K562 (cell line): ENCODE measurements around the gene CD38. TPM values are rescaled to one million over a fixed set of nuclear protein-coding genes. Genes with fewer than 3 reads are reported as not detected.

Experiments used
- ATAC-seq: fragments of 200-7000 bp; cut with Tn5 transposase; 3 replicates; pipeline ENCODE4 v1.9.1; 2020; ENCODE audit warnings: moderate library complexity
- BruUV-seq: library from RNA; stranded (reverse); fragments of 400-500 nt; replicated peaks from 2 replicates; lab custom pipeline; 2021; lab: Mats Ljungman, UMichigan
- CTCF ChIA-PET: fragments of 300-600 bp; formaldehyde crosslinking; extraction: SDS; loops from one replicate; lab custom pipeline; 2021; ENCODE audit warnings: low intra/inter-chr PET ratio; lab: Yijun Ruan, JAX
- POLR2A ChIA-PET: fragments of 300-600, 350-650 bp; sonication (Branson Sonifier 250); formaldehyde crosslinking; extraction: SDS; loops from one replicate; lab custom pipeline; 2021; ENCODE audit warnings: antibody characterized with exemption, inconsistent platforms; lab: Yijun Ruan, JAX
- DNase-seq, 4 experiments: peaks; one replicate each; pipeline versions ENCODE4 v3.0.0 to v3.0.0-alpha.2; 2011 to 2018; ENCODE audit warnings: low spot score in 3 of 4, mixed read lengths in 3 of 4; ENCODE audit errors: extremely low read depth in 1 of 4
- FAIRE-seq: peaks from 2 replicates; lab custom pipeline; 2011; peaks lifted over from hg19 to GRCh38; lab: Jason Lieb, UNC
- H2AFZ ChIP-seq: 2 replicates; pipeline ENCODE4 v1.6.0; 2011; ENCODE audit warnings: low read depth, low read length, control low read depth, inconsistent platforms
- H3K27ac ChIP-seq: fragments of 200-600 bp; 3 replicates; pipeline ENCODE4 v1.8.0; 2011; ENCODE audit warnings: low read depth, mild to moderate bottlenecking, control low read depth, inconsistent platforms, low read length, moderate library complexity, mixed read lengths; ENCODE audit errors: extremely low read depth
- H3K27me3 ChIP-seq, 2 experiments: fragments of 300-600 bp in 1 of 2; 2 replicates in 1 of 2; 3 replicates in 1 of 2; pipeline versions ENCODE4 v1.6.0 to v1.8.0; 2011; ENCODE audit warnings: inconsistent platforms in 2 of 2, low read length in 2 of 2, mild to moderate bottlenecking in 1 of 2, mixed read lengths in 1 of 2, moderate library complexity in 1 of 2; ENCODE audit not compliant: control insufficient read depth in 2 of 2, insufficient read depth in 2 of 2
- H3K36me3 ChIP-seq: fragments of 300-600 bp; 3 replicates; pipeline ENCODE4 v1.8.0; 2011; ENCODE audit warnings: mild to moderate bottlenecking, low read length, inconsistent platforms; ENCODE audit not compliant: control insufficient read depth, insufficient read depth
- H3K4me1 ChIP-seq, 2 experiments: fragments of 200-600 bp in 1 of 2; replicated peaks in 1 of 2; 2 replicates in 1 of 2; 3 replicates in 1 of 2; pipeline versions ENCODE4 v1.5.1 to v1.8.0; 2011; ENCODE audit warnings: inconsistent platforms in 2 of 2, low read length in 2 of 2, mild to moderate bottlenecking in 1 of 2, mixed read lengths in 1 of 2, moderate library complexity in 1 of 2; ENCODE audit not compliant: control insufficient read depth in 2 of 2, insufficient read depth in 2 of 2
- H3K4me2 ChIP-seq: 2 replicates; pipeline ENCODE4 v1.6.1; 2011; ENCODE audit warnings: low read length, control low read depth, inconsistent platforms, mixed read lengths; ENCODE audit not compliant: insufficient read depth
- H3K4me3 ChIP-seq: fragments of 200-600 bp; sonication (generic), shearing (Covaris generic); 2 replicates; pipeline ENCODE4 v1.5.1; 2016; ENCODE audit warnings: control low read depth, inconsistent platforms
- H3K79me2 ChIP-seq: fragments of 200-600 bp; 3 replicates; pipeline ENCODE4 v1.8.0; 2011; ENCODE audit warnings: low read length, inconsistent platforms; ENCODE audit not compliant: control insufficient read depth, insufficient read depth
- H3K9ac ChIP-seq, 2 experiments: 2 replicates each; pipeline versions ENCODE4 v1.6.0 to v1.6.1; 2011; ENCODE audit warnings: low read depth in 2 of 2, low read length in 2 of 2, control low read depth in 1 of 2, inconsistent platforms in 1 of 2, mild to moderate bottlenecking in 1 of 2, mixed read lengths in 1 of 2; ENCODE audit not compliant: insufficient read depth in 1 of 2
- H3K9me1 ChIP-seq: one replicate; pipeline ENCODE4 v1.6.0; 2011; ENCODE audit warnings: inconsistent platforms, mild to moderate bottlenecking, low read length, moderate library complexity; ENCODE audit not compliant: control insufficient read depth, insufficient read depth
- H3K9me3 ChIP-seq: replicated peaks from 2 replicates; pipeline ENCODE4 v1.5.1; 2011; ENCODE audit warnings: low read depth, low read length, inconsistent platforms; ENCODE audit not compliant: control insufficient read depth, insufficient read depth
- H4K20me1 ChIP-seq: replicated peaks from 2 replicates; pipeline ENCODE4 v1.6.1; 2011; ENCODE audit warnings: low read length, inconsistent platforms, mixed read lengths; ENCODE audit not compliant: control insufficient read depth, insufficient read depth
- BCOR ChIP-seq: fragments of 450-650 bp; IDR thresholded peaks from 2 replicates; pipeline ENCODE4 v1.6.1; 2016
- BRCA1 ChIP-seq, 2 experiments: fragments of 450-650 bp in 1 of 2; sonication (generic) in 1 of 2; formaldehyde crosslinking in 1 of 2; IDR thresholded peaks; 2 replicates each; pipeline versions ENCODE4 v1.5.0 to v1.6.1; 2017 to 2020; ENCODE audit warnings: mild to moderate bottlenecking in 1 of 2, missing genetic modification reagents in 1 of 2
- CBFA2T3 ChIP-seq: fragments of 450-650 bp; IDR thresholded peaks from 2 replicates; pipeline ENCODE4 v1.6.1; 2017
- CSDE1 ChIP-seq, 2 experiments: fragments of 450-650 bp; IDR thresholded peaks; 2 replicates each; pipeline ENCODE4 v1.6.1; 2016; ENCODE audit warnings: mild to moderate bottlenecking in 1 of 2
- FOSL1 ChIP-seq: fragments of 200-800 bp; sonication (Bioruptor generic); conservative IDR thresholded peaks from 2 replicates; pipeline ENCODE4 v1.6.1; 2016; ENCODE audit warnings: missing genetic modification characterization, missing compliant biosample characterization
- JUN ChIP-seq, 2 experiments: sonication (generic) in 1 of 2; formaldehyde crosslinking in 1 of 2; IDR thresholded peaks; 2 replicates each; pipeline versions ENCODE4 v1.6.1 to v1.8.0; 2012 to 2022; ENCODE audit warnings: borderline replicate concordance in 2 of 2, mild to moderate bottlenecking in 2 of 2, improper control_type of control experiment in 1 of 2, low read depth in 1 of 2, low read length in 1 of 2, missing genetic modification reagents in 1 of 2
- MECOM ChIP-seq: fragments of 250-450 bp; sonication (Bioruptor Pico); IDR thresholded peaks from 2 replicates; pipeline ENCODE4 v1.8.0; 2022; ENCODE audit warnings: inconsistent platforms
- PPARD ChIP-seq: fragments of 250-450 bp; sonication (Bioruptor Pico); IDR thresholded peaks from 2 replicates; pipeline ENCODE4 v1.8.0; 2022; ENCODE audit warnings: inconsistent platforms, mild to moderate bottlenecking, moderate library complexity
- PRMT5 ChIP-seq: sonication (generic); formaldehyde crosslinking; IDR thresholded peaks from 2 replicates; pipeline ENCODE4 v1.5.0; 2020; ENCODE audit warnings: missing genetic modification reagents
- SMAD1 ChIP-seq: fragments of 150-350 bp; IDR thresholded peaks from 2 replicates; pipeline ENCODE4 v1.6.1; 2014; ENCODE audit warnings: low read length, low read depth; ENCODE audit not compliant: partially characterized antibody
- XRCC4 ChIP-seq: IDR thresholded peaks from one replicate; pipeline ENCODE4 v1.6.1; 2011; ENCODE audit not compliant: insufficient read depth, insufficient read length; ENCODE audit errors: extremely low read depth
- ZBTB8A ChIP-seq: fragments of 450-650 bp; IDR thresholded peaks from 2 replicates; pipeline ENCODE4 v1.6.1; 2018; ENCODE audit warnings: mild to moderate bottlenecking, moderate library complexity; ENCODE audit not compliant: partially characterized antibody
- WGBS: fragments of 100-300 bp; shearing (Covaris generic); methylation state at CpG from one replicate; pipeline ENCODE4 v1.1.6; 2016; ENCODE audit warnings: low coverage, mixed read lengths; ENCODE audit not compliant: insufficient coverage; ENCODE audit errors: missing lambda C conversion rate; 5-methylcytosine and 5-hydroxymethylcytosine counted together
- in situ Hi-C: fragments of 300-500 bp; cut with MboI; formaldehyde crosslinking; loops from 4 replicates; pipeline ENCODE4 v1.15.0; 2018; ENCODE audit warnings: inconsistent platforms, mixed read lengths
- intact Hi-C: fragments of 100-400 bp; cut with micrococcal nuclease; formaldehyde crosslinking; loops from 2 replicates; pipeline ENCODE4 v1.14.2; 2022
- polyA plus RNA-seq, 8 experiments: library from polyadenylated mRNA; depleted of rRNA in 4 of 8; stranded (reverse) in 5 of 8; unstranded in 3 of 8; fragments of >200 nt; fragmentation: Nextera tagmentation in 2 of 8; fragmentation: Illumina TruSeq in 1 of 8; extraction: Ambion mirVana in 2 of 8; extraction: Trizol in 1 of 8; gene quantifications; 2 replicates each; pipeline versions ENCODE4 v1.2.1 to v1.2.3, GENCODE V29; 2011 to 2014; ENCODE audit warnings: inconsistent platforms in 1 of 8, missing spikeins in 1 of 8
- total RNA-seq, 7 experiments: library from RNA; depleted of rRNA in 6 of 7; stranded (reverse); fragments of >200 nt in 6 of 7; fragmentation: Illumina TruSeq in 2 of 7; extraction: Trizol in 2 of 7; gene quantifications; 2 replicates each; pipeline versions ENCODE4 v1.2.1 to v1.2.3, GENCODE V29; 2011 to 2021; ENCODE audit warnings: low replicate concordance in 1 of 7
- TF ChIP-seq, protein P1 (sequence below): conservative IDR thresholded peaks from 2 replicates; pipeline ENCODE4 v1.6.1; 2011; ENCODE audit warnings: low read depth, mild to moderate bottlenecking, low read length; ENCODE audit not compliant: control insufficient read depth
- TF ChIP-seq, protein P2 (sequence below): sonication (generic); formaldehyde crosslinking; IDR thresholded peaks from 2 replicates; pipeline ENCODE4 v1.8.0; 2022; ENCODE audit warnings: missing genetic modification reagents, mild to moderate bottlenecking, moderate library complexity, borderline replicate concordance

CD38 gene
- total and polyA plus RNA-seq, 9 of the 15 experiments (the other 6 are each of a cell fraction or from before 2014, with no cell fraction given), result 0.04 to 0.06 (median 0.04) TPM; not detected in 5

DNA sequence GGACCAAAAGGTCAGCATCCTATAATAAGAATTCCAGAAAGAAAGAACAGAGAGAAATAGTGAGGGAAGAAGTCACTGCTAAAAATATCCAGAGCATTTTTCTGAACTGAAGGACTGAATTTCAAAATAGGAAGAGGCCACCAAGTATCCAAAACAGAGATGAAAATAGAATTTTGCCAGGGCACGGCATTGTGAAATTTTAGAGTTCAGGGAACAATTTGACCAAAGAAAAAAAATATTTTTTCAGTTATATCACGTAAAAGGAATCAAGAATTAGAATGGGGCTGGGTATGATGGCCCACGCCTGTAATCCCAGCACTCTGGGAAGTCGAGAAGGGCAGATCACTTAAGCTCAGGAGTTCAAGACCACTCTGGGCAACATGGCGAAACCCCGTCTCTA, 95.0 kb downstream of the CD38 start:
- in situ Hi-C loops (no loop called here), intact Hi-C loops (no loop called here)
- Histone ChIP-seq H2AFZ (no peak overlapping the region), H3K9me1 (no peaks in the 10 kb centered on the region), H3K79me2 (no peaks in the 10 kb centered on the region), H3K27me3 (no peaks in the 10 kb centered on the region), H3K27ac (no peak overlapping the region), H3K9ac (no peak overlapping the region), H3K9me3 (no peaks in the 10 kb centered on the region; the same call in 1 of the 2 replicates), H3K4me1 (no peaks in the 10 kb centered on the region), H3K4me2 (no peak overlapping the region), H3K36me3 (no peaks in the 10 kb centered on the region), H4K20me1 (no peaks in the 10 kb centered on the region), H3K4me3 (no peak overlapping the region)
- TF ChIP-seq FOSL1, result no peak
- no peak for ATAC-seq
- ChIA-PET CTCF (interaction anchor here (0.6 kb wide), 1 partner anchor 518 kb away, joined by 3 read pairs; no protein-coding TSS in a partner anchor), POLR2A (no interaction called here)
- 6% methylated on average over 6 of the region's 6 CpGs for WGBS
- no TSS peak for BruUV-seq
- DNase-seq, result no peak
- FAIRE-seq, result no peak

DNA sequence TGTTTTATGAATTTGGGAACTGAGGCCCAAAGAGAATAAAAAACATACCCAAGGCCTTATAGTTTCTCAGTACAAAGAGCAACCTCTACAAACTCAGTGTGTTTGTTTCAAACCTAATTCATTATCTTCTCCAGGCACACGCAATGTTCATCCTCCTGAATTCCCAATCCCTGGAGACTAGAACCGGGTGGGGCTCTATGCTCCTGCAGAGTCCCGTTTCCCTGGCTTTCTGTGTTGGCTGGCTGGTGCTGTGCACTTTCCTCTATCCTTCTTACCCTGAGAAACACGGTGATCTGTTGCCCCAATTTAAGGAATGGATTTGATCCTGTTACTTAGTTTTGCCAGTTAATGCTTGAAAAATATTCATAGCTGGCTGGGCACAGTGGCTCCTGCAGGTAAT, 96.5 kb downstream of the CD38 start:
- ATAC-seq (no peak), FAIRE-seq (no peak), DNase-seq (no peak)
- Histone ChIP-seq H3K4me3 (no peak overlapping the region), H4K20me1 (no peaks in the 10 kb centered on the region), H2AFZ (no peak overlapping the region), H3K27ac (no peak overlapping the region), H3K9me1 (no peaks in the 10 kb centered on the region), H3K27me3 (no peaks in the 10 kb centered on the region), H3K9ac (no peak overlapping the region), H3K4me2 (no peak overlapping the region), H3K9me3 (no peaks in the 10 kb centered on the region; the same call in 1 of the 2 replicates), H3K36me3 (no peaks in the 10 kb centered on the region), H3K4me1 (no peaks in the 10 kb centered on the region), H3K79me2 (no peaks in the 10 kb centered on the region)
- 2% methylated on average over 4 of the region's 4 CpGs for WGBS
- intact Hi-C loops (no loop called here), in situ Hi-C loops (no loop called here)
- no TSS peak for BruUV-seq
- ChIA-PET POLR2A (no interaction called here), CTCF (no interaction called here)
- TF ChIP-seq XRCC4 (no peak), BRCA1 (IDR thresholded peaks at IDR 0.05) (no peak), BRCA1 (CRISPR knock-in tag; IDR thresholded peaks at IDR 0.05) (no peak), JUN (IDR thresholded peaks at IDR 0.05; ENCODE audit: borderline replicate concordance, low read depth, low read length) (no peak), JUN (CRISPR knock-in tag; IDR thresholded peaks at IDR 0.05; ENCODE audit: borderline replicate concordance) (no peak), CSDE1 (IDR thresholded peaks at IDR 0.05) (no peak), PPARD (CRISPR knock-in tag) (no peak), SMAD1 (no peak), CBFA2T3 (no peak), ZBTB8A (no peak), PRMT5 (CRISPR knock-in tag) (no peak), MECOM (no peak), BCOR (no peak)
- TF ChIP-seq, protein P1, sequence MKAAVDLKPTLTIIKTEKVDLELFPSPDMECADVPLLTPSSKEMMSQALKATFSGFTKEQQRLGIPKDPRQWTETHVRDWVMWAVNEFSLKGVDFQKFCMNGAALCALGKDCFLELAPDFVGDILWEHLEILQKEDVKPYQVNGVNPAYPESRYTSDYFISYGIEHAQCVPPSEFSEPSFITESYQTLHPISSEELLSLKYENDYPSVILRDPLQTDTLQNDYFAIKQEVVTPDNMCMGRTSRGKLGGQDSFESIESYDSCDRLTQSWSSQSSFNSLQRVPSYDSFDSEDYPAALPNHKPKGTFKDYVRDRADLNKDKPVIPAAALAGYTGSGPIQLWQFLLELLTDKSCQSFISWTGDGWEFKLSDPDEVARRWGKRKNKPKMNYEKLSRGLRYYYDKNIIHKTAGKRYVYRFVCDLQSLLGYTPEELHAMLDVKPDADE, result no peak
- TF ChIP-seq, protein P2, sequence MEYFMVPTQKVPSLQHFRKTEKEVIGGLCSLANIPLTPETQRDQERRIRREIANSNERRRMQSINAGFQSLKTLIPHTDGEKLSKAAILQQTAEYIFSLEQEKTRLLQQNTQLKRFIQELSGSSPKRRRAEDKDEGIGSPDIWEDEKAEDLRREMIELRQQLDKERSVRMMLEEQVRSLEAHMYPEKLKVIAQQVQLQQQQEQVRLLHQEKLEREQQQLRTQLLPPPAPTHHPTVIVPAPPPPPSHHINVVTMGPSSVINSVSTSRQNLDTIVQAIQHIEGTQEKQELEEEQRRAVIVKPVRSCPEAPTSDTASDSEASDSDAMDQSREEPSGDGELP (CRISPR knock-in tag), result no peak
